Left lobe of liver (tissue), 2 donors: ENCODE data around the gene TNFRSF12A. TPM values are rescaled to one million over a fixed set of nuclear protein-coding genes. Genes with fewer than 3 reads are reported as not detected.

Source experiments
- ATAC-seq: fragments of 200-7000 bp; cut with Tn5 transposase; one replicate; pipeline ENCODE4 v1.9.1; 2020; ENCODE audit warnings: mild to moderate bottlenecking, moderate library complexity
- DNase-seq: peaks from one replicate; pipeline ENCODE4 v3.0.0-alpha.2; 2020; ENCODE audit warnings: low spot score
- total RNA-seq: library from RNA; stranded (reverse); gene quantifications from one replicate; pipeline ENCODE4 v1.2.1, GENCODE V29; 2021
- donor health status: DM: no; HTN: no; CAD: no; lungs with moderate emphysema.
- donor health status: DM: no; HTN: yes; CAD: no.

Gene TNFRSF12A, protein sequence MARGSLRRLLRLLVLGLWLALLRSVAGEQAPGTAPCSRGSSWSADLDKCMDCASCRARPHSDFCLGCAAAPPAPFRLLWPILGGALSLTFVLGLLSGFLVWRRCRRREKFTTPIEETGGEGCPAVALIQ
- total RNA-seq, result 4.3 TPM

DNA sequence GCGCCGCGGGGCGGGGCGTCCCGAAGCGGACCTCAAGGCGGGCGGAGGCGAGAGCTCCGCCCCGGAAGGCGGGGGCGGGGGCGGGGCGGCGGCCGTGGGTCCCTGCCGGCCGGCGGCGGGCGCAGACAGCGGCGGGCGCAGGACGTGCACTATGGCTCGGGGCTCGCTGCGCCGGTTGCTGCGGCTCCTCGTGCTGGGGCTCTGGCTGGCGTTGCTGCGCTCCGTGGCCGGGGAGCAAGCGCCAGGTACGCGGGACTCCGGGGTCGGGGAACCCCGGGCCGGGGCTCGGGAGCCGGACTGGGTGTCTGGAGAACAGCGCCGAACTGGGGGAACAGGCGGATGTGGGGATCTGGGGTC, at the start of gene TNFRSF12A:
TSS of gene TNFRSF12A (plus strand) at position 122 of the 357 bp plus-strand sequence. CDS start at position 152, 30 bp downstream.
- ATAC-seq (peak; percentile 69), DNase-seq (peak; percentile 82)

GRCh38 chr16:2970563-2970962, 49.6 kb upstream of the TNFRSF12A start:
- DNase-seq (no peak), ATAC-seq (no peak)

DNA sequence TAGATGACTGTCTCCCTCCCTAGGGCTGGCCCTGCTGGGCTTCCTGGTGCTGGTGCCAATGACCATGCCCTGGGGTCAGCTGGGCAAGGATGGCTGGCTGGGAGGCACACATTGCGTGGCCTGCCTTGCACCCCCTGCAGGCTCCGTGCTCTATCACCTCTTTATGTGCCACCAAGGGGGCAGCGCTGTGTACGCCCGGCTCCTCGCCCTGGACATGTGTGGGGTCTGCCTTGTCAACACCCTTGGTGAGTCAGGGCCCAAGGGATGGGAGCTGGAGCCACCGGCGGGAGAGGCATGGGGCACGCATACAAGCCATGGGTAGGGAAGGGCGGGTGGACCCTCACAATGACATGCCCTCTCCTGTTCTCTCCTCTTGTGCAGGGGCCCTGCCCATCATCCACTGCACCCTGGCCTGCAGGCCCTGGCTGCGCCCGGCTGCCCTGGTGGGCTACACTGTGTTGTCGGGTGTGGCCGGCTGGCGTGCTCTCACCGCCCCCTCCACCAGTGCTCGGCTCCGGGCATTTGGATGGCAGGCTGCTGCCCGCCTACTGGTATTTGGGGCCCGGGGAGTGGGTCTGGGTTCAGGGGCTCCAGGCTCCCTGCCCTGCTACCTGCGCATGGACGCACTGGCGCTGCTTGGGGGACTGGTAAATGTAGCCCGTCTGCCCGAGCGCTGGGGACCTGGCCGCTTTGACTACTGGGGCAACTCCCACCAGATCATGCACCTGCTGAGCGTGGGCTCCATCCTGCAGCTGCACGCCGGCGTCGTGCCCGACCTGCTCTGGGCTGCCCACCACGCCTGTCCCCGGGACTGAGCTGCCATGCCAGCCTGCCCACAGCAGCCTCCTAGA, 48.8 kb upstream of the TNFRSF12A start:
- no peak for ATAC-seq
- no peak for DNase-seq

DNA sequence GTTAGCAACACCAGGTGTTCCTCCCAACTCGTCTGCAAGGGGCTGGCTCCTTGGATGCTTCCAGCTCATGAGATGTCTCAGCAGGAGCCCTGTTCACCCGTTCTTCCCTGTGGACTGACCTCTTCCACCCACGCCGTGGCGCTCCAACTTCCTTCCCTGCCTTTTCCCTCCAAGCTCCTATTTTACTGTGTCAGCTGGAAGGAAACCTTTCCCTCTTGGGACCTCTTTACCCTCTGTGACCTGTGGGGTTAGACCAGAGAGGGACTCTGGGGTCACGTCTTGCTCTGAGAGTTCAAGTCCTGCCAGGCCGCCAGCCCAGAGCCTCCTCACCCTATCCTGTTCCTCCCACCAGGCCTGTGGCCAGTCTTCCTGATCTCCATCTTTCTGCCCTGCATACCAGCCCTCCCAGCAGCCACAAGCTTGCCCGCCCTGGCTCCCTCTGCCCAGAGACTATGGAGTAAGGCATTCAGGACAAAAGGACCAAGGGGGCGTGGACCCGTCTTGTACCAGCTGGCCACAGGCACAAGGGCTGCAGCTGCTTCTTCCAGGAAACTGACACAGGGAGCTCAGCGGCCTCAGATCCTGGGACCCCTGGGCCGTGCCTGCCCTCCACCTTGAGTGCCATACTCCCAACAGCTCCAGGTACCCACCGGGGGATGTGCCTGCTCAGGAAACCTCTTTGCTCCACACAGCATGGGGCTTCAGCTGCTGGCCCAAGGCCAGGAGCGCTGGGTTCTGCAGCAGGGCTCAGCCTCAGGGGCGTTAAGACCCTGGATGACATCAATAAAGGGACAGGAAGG, 48.0 kb upstream of the TNFRSF12A start:
- ATAC-seq (no peak), DNase-seq (no peak)

- no peak for DNase-seq
Observed at GRCh38 chr16:2973093-2973492, 47.1 kb upstream of the TNFRSF12A start.

GRCh38 chr16:2973605-2974318, 46.4 kb upstream of the TNFRSF12A start:
- DNase-seq, result no peak
- no peak for ATAC-seq

More at GRCh38 chr16:2973093-2973492, 47.1 kb upstream of the TNFRSF12A start:
- ATAC-seq, result no peak

GRCh38 chr16:2974319-2975056, 45.7 kb upstream of the TNFRSF12A start:
- ATAC-seq (no peak), DNase-seq (no peak)

GRCh38 chr16:2975161-2975795, 44.9 kb upstream of the TNFRSF12A start:
- DNase-seq, result no peak
- no peak for ATAC-seq

DNA sequence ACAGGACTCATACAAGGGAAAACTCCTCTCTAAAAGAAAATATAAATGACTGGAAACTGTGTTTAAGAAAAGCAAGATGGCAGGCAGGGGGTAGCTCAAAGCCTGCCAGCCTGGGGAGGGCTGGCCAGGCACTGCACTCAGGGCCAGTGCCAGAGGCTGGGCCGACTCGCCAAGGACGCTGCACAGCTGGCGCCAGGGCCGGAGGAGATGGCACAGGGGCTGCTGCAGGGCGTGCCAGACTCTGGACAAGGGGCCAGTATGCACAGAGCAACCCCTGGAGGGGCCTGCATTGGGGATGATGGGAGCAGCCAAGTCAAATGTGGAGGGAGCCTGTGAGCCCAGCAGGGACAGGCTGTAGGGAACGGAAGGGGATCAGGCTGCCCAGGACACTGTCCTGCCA, 44.0 kb upstream of the TNFRSF12A start:
- no peak for DNase-seq

GRCh38 chr16:2976673-2977072, 43.5 kb upstream of the TNFRSF12A start:
- ATAC-seq (no peak), DNase-seq (no peak)

More for the DNA sequence above, 44.0 kb upstream of the TNFRSF12A start:
- no peak for ATAC-seq

DNA sequence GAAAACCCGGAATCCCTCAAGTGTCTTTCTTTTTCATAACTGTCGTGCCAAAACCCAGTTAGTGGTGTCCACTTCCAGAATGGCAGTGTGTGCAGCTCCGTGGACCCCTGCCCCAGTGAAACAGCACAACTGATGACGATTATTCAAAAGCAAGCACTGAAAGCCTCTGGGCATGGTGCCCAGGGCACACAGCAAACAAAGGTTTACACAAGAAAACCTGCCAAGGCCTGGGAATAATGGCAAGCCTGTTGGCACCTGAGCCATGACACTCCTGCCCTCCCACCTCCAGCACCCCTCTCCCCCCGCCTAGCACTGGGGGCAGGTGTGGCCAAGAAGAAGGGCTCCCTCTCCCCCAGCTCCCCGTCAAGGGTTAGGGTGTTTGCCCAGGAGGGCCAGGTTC, 42.7 kb upstream of the TNFRSF12A start:
- ATAC-seq (peak; percentile 74), DNase-seq (peak; percentile 86)

GRCh38 chr16:2979669-2980226, 40.4 kb upstream of the TNFRSF12A start:
- ATAC-seq (no peak), DNase-seq (no peak)

DNA sequence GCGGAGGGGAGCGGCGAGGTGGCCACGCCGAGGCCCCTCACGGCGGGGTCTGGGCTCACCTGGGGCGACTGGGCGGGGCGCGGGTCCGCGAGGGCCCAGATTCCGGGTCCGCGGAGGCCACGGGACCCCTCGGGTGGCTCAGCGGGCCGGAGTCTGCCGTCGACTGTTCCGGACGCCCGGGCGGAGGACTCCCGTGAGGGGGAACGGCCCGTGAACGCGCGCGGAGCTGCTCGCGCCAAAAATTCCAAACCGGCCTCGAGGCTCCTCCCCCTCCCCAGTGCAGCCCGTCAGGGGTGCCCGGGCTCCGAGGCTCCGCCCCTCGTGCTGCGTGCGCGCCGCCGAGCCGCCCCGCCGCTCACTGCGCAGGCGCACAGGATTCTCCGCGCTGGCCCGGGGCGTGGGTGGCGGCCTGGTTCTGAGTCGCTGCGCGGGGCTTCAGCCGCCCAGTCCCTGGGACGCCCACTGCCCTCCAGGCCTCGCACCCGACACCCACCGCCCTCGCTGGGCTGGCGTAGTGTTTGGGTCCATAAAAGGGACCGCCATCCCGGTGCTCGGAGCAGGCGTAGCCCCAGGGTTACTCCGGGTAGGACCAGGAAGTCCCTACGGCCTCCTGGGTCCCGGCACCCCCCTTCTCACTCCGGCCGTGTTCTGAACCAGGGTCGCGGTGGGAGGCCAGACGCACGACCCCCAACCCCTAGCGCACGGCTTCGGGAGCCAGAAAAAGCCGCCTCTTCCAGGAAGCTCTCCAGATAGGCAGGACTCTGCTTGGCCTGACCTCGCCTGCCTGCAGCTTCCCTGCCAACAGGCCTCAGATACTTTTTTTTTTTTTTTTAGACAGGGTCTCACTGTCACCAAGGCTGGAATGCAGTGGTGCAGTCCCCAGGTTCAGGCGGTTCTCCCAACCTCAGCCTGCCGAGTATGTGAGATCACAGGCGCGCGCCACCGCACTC, 39.7 kb upstream of the TNFRSF12A start, which contains the start of gene PKMYT1:
TSS of gene PKMYT1 (minus strand) at position 220 of the 950 bp plus-strand sequence. CDS start 789 bp downstream, outside the sequence.
- peak; percentile 94 for DNase-seq
- peak; percentile 87 for ATAC-seq

DNA sequence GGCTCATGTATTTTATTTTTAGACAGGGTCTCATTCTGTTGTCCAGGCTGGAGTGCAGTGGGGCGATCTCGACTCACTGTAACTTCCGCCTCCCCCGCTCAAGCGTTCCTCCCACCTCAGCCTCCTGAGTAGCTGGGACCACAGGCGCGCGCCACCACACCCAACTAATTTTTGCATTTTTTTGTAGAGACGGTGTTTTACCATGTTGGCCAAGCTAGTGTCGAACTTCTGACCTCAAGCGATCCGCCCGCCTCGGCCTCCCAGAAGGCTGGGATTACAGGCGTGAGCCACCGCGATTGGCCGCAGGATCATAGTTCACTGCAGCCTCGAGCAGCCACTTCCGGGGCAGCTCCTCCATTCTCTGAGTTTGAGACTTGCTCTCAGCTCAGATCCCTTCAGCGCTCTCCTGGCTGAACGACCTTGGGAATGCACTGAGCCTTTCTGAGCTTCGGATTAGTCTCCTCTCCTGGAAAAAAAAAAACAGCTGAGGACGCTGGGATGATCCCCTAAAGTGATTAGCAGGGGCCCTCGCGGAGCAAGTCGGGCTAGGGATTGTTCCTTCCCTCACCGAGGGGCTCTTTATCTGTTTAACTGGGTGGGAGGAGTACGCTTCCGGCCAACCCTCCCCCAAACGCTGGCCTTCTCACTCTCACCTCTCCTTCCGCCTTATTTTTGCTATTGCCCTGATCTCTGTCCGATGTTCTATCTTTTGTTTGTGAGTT, 38.8 kb upstream of the TNFRSF12A start:
- DNase-seq (no peak), ATAC-seq (no peak)

GRCh38 chr16:2981899-2982250, 38.3 kb upstream of the TNFRSF12A start:
- ATAC-seq (no peak), DNase-seq (no peak)

DNA sequence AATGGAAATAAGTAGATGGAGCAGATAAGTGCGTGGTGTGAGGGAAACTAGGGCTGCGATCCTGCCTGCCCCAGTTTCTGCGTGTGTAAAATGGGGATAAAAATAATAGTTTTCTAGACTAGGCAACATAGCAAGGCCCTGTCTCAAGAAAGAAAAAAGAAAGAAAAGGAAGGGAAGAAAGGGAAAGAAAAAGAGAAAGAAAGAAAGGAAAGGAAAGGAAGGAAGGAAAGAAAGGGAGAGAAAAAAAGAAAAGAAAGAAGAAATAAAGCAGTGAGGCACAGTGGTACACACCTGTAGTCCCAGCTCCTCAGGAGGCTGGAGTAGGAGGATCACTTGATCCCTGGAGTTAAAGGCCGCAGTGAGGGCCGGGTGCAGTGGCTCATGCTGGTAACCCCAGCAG, 37.8 kb upstream of the TNFRSF12A start:
- ATAC-seq (no peak), DNase-seq (no peak)

DNA sequence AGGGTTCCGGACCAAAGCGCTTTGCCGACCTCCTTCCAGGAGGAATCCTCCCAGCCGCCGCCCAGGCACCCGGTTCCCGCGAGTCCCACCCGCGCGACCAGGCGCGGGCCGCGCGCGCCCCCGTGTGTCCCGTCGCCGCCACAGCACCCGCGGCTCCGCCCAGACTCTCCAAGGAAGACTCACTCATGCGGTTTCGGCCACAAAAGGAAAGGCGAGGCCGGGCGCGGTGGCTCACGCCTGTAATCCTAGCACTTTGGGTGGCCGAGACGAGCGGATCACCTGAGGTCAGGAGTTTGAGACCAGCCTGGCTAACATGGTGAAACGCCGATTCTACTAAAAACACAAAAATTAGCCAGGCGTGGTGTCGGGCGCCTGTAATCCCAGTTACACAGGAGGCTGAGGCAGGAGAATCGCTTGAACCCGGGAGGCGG, 36.4 kb upstream of the TNFRSF12A start:
- ATAC-seq (peak; percentile 63), DNase-seq (peak; percentile 74)

- peak; percentile 28 for ATAC-seq
- no peak for DNase-seq
Observed at GRCh38 chr16:2985462-2985861, 34.7 kb upstream of the TNFRSF12A start.
